Kidney (tissue), 14 donors: ENCODE data around the gene NTMT1. TPM values are rescaled to one million over a fixed set of nuclear protein-coding genes. Genes with fewer than 3 reads are reported as not detected.

Experiments
- DNase-seq, 5 donors: peaks; one replicate each; pipeline ENCODE4 v3.0.0-alpha.2; 2013 to 2020
- FAIRE-seq: peaks from 2 replicates; lab custom pipeline; 2012; peaks lifted over from hg19 to GRCh38; lab: Jason Lieb, UNC
- H3K27ac ChIP-seq, 2 donors: one replicate each; pipeline ENCODE4 v1.7.0; 2013; ENCODE audit warnings: low read depth in 2 of 2, low read length in 2 of 2, inconsistent platforms in 1 of 2
- H3K27me3 ChIP-seq: one replicate; pipeline ENCODE4 v1.7.1; 2013; ENCODE audit warnings: low read length, inconsistent platforms; ENCODE audit not compliant: control insufficient read depth, insufficient read depth
- H3K36me3 ChIP-seq, 3 donors: one replicate each; pipeline versions ENCODE4 v1.7.0 to v1.7.1; 2013; ENCODE audit warnings: low read length in 3 of 3, control low read depth in 1 of 3, inconsistent platforms in 1 of 3; ENCODE audit not compliant: insufficient read depth in 3 of 3, control insufficient read depth in 2 of 3
- H3K4me1 ChIP-seq, 3 donors: one replicate each; pipeline versions ENCODE4 v1.7.0 to v1.7.1; 2013; ENCODE audit warnings: low read length in 3 of 3, inconsistent platforms in 1 of 3, low read depth in 1 of 3; ENCODE audit not compliant: control insufficient read depth in 2 of 3, insufficient read depth in 2 of 3
- H3K4me3 ChIP-seq, 3 donors: one replicate each; pipeline versions ENCODE4 v1.7.0 to v1.8.1; 2013; ENCODE audit warnings: low read length in 3 of 3, control low read depth in 1 of 3, inconsistent platforms in 1 of 3
- H3K9ac ChIP-seq, 3 donors: one replicate each; pipeline versions ENCODE4 v1.7.0 to v1.7.1; 2013; ENCODE audit warnings: low read length in 3 of 3, control low read depth in 1 of 3, inconsistent platforms in 1 of 3
- H3K9me3 ChIP-seq, 3 donors: one replicate each; pipeline versions ENCODE4 v1.7.0 to v1.7.1; 2013; ENCODE audit warnings: low read length in 3 of 3, control low read depth in 1 of 3, inconsistent platforms in 1 of 3; ENCODE audit not compliant: control insufficient read depth in 2 of 3, insufficient read depth in 1 of 3
- CTCF ChIP-seq: IDR thresholded peaks from 3 replicates; pipeline ENCODE4 v1.5.1; 2012; ENCODE audit warnings: mild to moderate bottlenecking, moderate library complexity, borderline replicate concordance; ENCODE audit not compliant: insufficient read depth; ENCODE audit errors: extremely low read depth
- intact Hi-C: fragments of 100-400 bp; cut with DNase I; formaldehyde crosslinking; loops from one replicate; pipeline ENCODE4 v1.11.1; 2022
- polyA plus RNA-seq: library from polyadenylated mRNA; stranded (reverse); fragments of 350-450 nt; fragmentation: Illumina TruSeq; extraction: RNeasy Lipid Tissue Mini Kit (QIAGEN cat#74804); gene quantifications from one replicate; pipeline ENCODE4 v1.2.3, GENCODE V29; 2014; ENCODE audit warnings: low read depth, low replicate concordance; ENCODE audit not compliant: insufficient read depth
- total RNA-seq: library from RNA; stranded (reverse); fragmentation: NEBNext Ultra II Directional; extraction: Animal tissue kit (Norgen Biotek cat#: 25700); gene quantifications from one replicate; pipeline ENCODE4 v1.2.1, GENCODE V29; 2021
- donor health status: control.
- donor health status: control.
- donor health status: control.
- donor health status: control.
- donor health status: control.
- donor health status: DM: yes; HTN: yes; CAD: no.
- donor health status: Normal renal cell carcinoma (clear cell type).

The NTMT1 gene
- total and polyA plus RNA-seq, 2 donors from 2014 or later: 32.6 to 61.2 TPM

- DNase-seq (no peak), FAIRE-seq (no peak)
- no peak for TF ChIP-seq CTCF
- Histone ChIP-seq H3K27me3 (no peaks in the 10 kb centered on the region), H3K36me3 (no peaks in the 10 kb centered on the region), H3K9me3 (no peaks in the 10 kb centered on the region), H3K4me1 (no peaks in the 10 kb centered on the region), H3K9ac (no peak overlapping the region), H3K27ac (no peak overlapping the region), H3K4me3 (no peak overlapping the region)
- intact Hi-C loops: no loop called here
Observed at GRCh38 chr9:129682381-129682780, 56.4 kb downstream of the NTMT1 start.

GRCh38 chr9:129685220-129685932 lies 59.4 kb downstream of the NTMT1 start:
- Histone ChIP-seq H3K4me1 (no peaks in the 10 kb centered on the region), H3K9ac (no peak overlapping the region), H3K36me3 (no peaks in the 10 kb centered on the region), H3K4me3 (no peak overlapping the region), H3K9me3 (no peaks in the 10 kb centered on the region), H3K27me3 (no peaks in the 10 kb centered on the region), H3K27ac (no peak overlapping the region)
- intact Hi-C loops: no loop called here
- FAIRE-seq (no peak), DNase-seq (no peak)
- no peak for TF ChIP-seq CTCF

Other genes starting within 250 kb of the NTMT1 start
- 1.1 TPM for gene C9orf50, start 5.1 kb upstream of the NTMT1 start, total RNA-seq
- 2.8 TPM for gene C9orf50, start 5.1 kb upstream of the NTMT1 start, polyA plus RNA-seq
- gene ASB6, start 16.0 kb downstream of the NTMT1 start, total RNA-seq: 22.5 TPM
- gene ASB6, start 16.0 kb downstream of the NTMT1 start, polyA plus RNA-seq: 18.1 TPM
- 1.8 TPM for gene PRRX2, start 39.5 kb downstream of the NTMT1 start, total RNA-seq
- gene PRRX2, start 39.5 kb downstream of the NTMT1 start, polyA plus RNA-seq: 2.3 TPM
- 8.9 TPM for gene PTGES, start 126.9 kb downstream of the NTMT1 start, total RNA-seq
- gene PTGES, start 126.9 kb downstream of the NTMT1 start, polyA plus RNA-seq: 8.1 TPM
- gene TOR1B, start 177.0 kb downstream of the NTMT1 start, total RNA-seq: 21.4 TPM
- 10.1 TPM for gene TOR1B, start 177.0 kb downstream of the NTMT1 start, polyA plus RNA-seq
- 29.2 TPM for gene TOR1A, start 198.0 kb downstream of the NTMT1 start, total RNA-seq
- gene TOR1A, start 198.0 kb downstream of the NTMT1 start, polyA plus RNA-seq: 24.6 TPM
- 39.7 TPM for gene C9orf78, start 209.1 kb downstream of the NTMT1 start, total RNA-seq
- gene C9orf78, start 209.1 kb downstream of the NTMT1 start, polyA plus RNA-seq: 62.1 TPM
- 28.8 TPM for gene USP20, start 209.3 kb downstream of the NTMT1 start, total RNA-seq
- gene USP20, start 209.3 kb downstream of the NTMT1 start, polyA plus RNA-seq: 22.8 TPM